Measurements from ENCODE around the gene CTRL.
A peak's percentile ranks its signal among the peaks of the same experiment; 100 is the strongest.

CTRL gene

GRCh38 chr16:67962135-67962534 lies 30.5 kb upstream of the CTRL start:
- no peak for DNase-seq

DNA sequence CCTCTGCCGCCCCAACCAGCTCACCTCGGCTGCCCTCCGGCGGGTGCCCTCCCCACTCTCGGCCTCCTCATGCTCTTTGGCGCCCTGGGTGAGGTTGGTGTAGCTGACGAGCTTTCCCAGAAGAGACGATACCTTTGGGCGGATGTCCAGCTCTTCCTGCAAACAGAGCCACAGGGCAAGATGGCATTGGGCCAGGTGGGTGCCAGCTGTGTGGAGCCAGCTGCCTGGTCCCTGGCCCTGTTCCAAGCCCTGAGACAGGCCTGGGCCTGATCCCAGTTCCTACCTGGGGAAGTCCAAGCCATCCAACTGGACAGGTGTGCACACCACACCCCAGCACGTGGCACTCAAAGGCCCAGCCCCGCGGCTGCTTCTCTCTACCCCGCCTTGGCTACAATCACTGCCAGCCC lies 29.9 kb upstream of the CTRL start:
- no peak for DNase-seq

DNA sequence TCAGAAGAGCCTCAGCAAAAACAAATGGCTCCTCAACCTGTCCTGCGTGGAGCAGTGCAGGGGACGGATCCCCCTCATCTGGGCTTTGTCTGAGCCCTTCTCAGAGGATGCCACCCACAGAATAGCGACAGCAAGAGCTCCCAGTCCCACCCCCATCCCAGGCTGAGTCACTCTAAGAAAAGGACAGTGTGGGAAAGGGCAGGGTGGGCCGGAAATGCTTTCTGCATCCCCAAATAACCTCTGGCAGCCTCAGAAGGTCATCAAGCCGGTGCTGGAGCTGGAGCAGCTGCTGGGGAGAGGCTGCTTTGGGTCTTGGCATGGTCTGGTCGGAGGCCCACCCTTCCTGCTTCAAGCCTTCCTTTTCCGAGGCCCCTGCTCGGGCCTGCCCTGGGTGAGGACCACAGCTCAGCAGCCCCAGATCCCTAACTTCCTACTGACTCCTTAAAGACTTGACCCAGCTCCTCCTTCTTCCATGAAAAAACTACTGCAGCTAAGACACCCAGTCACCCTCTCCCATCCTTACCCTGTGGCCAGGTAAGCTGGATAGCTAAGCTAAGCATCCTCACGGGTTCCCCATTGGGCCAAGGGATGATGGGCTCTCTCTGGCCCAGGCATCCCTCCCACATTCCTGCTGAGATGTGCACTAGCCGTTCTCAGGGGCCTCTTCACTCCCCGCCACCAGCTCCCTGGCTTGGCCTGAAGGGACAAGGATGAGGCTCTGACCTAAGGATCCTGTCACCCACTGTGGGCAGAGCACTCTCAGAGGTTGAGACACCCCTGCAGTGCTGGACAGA lies 28.1 kb upstream of the CTRL start:
- DNase-seq, result no peak

GRCh38 chr16:67957622-67958021 lies 26.0 kb upstream of the CTRL start:
- DNase-seq, result no peak

GRCh38 chr16:67954421-67955196 lies 22.9 kb upstream of the CTRL start:
- no peak for DNase-seq

DNA sequence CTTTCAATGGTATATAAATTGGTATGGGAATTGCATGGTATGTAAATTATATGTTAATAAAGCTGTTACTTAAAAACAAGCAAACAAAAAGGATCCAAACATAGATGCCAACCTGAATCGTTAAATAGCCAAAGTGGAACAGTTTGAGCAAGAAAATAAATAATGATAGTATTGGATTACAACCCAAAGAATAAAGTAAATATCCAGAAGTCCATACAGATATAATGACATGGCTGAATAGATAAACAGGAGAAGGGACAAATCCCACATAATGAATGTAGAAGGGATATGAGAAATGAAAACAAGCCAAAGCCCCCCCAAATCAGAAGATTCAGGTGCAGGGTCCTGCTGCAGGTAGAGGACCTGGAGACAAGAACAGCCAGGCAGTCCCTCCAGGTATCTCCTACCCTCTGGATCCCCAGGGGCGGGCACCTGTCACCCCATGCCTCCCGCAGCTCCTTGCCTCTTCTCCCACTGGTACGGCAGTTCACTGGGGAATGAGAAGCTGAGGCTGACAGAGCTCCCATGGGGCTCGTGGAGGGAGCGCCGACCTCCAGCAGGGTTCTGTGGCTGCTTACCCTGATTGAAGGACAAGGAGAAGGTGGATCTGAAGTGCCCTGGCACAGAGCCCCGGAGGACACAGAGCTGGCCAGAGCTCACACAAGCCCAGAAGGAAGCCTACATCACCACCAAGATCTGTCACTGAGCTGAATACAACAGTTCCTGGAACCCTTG lies 22.1 kb upstream of the CTRL start:
- DNase-seq, result no peak

DNA sequence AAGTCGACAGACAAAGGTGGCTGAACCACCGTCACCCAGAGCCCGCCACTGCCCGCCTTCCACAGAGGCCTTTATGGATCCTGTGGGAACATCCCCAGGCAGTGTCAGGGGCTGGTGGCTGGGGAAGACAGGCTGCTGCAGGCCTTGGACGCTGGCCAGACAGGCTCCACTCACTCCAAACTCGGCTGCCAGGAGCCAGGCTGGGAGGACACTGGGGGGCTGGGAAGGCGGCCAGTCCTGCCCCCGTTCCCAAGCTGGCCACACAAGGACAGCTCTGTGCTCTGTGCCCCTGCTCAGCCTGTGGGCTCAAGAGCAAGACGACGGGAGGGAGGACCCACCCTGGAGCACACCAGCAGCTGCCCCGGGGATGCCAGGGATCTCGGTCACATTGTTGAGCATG lies 19.8 kb upstream of the CTRL start:
- no peak for DNase-seq

- no peak for DNase-seq
Measured at GRCh38 chr16:67950335-67950843, 18.7 kb upstream of the CTRL start.

GRCh38 chr16:67949645-67950044 lies 18.0 kb upstream of the CTRL start:
- no peak for DNase-seq

DNA sequence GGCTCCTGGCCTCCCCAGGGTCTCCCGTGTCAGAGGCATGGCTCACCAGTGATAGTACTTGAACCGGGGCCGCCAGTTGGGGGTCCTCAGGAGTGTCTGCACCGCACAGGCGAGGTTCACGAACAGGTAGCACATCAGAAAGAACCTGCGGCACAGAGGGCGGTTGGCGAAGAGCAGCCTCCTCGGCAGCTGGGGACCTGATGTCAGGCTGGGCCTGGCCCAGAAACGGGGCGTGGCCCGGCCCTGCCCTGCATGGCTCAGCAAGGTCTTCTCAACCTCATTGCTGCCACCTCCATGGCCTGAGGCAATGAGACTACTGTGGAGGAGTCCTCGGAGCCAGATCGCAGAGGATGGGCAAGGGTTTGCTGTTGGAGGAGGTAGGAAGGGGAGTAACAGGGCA lies 16.4 kb upstream of the CTRL start:
- DNase-seq, result no peak

GRCh38 chr16:67946966-67947558 lies 15.4 kb upstream of the CTRL start:
- no peak for DNase-seq

DNA sequence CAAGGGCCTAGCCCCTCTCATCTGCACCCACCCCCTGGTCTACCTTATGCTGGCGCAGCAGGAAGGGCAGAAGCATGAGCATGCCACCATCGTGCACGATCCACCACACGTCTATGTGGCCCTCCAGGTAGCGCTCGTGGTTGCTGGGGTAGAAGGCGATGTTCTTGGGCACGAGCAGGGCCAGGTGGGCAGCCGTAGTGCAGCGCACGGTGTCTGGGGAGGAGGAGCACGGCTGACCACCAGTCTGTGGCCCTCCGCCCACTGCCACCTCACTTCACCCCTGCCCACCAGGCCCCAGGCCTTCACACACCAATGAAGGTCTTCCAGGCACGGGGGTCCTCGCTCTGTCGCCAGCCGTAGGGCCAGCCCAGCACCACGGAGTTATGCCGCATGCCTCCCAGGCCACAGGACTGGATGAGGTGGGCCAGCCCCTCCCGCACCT lies 14.5 kb upstream of the CTRL start:
- no peak for DNase-seq

GRCh38 chr16:67945392-67945933 lies 13.8 kb upstream of the CTRL start:
- DNase-seq, result no peak

GRCh38 chr16:67944690-67945391 lies 13.2 kb upstream of the CTRL start:
- no peak for DNase-seq

- no peak for DNase-seq
Measured at GRCh38 chr16:67943619-67944504, 12.2 kb upstream of the CTRL start, which contains the start of gene LCAT. Gene LCAT, minus strand, starts transcription at chr16:67944120. Its CDS starts 19 bp downstream, at chr16:67944101.

GRCh38 chr16:67943256-67943618 lies 11.6 kb upstream of the CTRL start:
- no peak for DNase-seq

DNA sequence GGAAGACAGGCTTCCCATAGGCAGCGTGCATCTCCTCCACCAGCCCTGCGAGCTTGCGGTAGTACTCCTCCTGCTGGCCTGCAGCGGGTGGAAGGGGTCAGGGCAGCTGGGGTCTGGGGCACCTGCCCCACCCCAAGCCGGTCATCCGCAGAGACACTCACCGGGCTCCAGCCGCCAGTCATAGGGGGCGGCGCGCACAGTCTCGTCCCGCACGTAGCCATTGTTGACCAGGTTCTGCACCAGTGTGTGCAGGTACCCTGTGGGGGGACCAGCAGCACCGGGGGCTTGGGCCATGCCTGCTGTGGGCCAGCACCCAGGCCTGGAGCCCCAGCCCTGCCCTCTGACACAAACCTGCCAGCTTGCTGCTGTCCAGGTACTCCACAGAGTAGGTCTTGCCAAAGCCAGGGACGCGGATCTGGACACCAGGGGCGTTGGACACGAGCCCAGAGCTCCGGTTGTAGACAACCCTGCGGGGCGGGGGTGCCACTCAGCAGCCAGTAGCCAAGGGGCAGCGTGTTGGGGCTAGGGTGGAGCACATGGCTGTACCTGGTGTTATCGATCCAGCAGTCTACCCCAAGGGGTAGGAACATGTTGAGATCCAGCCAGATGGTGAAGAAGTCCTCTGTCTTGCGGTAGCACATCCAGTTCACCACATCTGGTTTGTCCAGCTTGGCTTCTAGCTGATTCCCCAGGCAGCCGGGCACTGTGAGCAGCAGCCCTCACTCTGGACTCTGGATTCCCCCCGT lies 11.0 kb upstream of the CTRL start:
- DNase-seq, result no peak

GRCh38 chr16:67942200-67942509 lies 10.5 kb upstream of the CTRL start:
- DNase-seq, result peak; percentile 45

GRCh38 chr16:67941469-67942199 lies 10.0 kb upstream of the CTRL start:
- no peak for DNase-seq
